ENCODE results near the gene EXOC2.

- TF ChIP-seq CTCF (IDR thresholded peaks at IDR 0.05; ENCODE audit: low read length) (no peak), EZH2 (IDR thresholded peaks at IDR 0.05; ENCODE audit: borderline replicate concordance, low read length) (no peak)
Measured at GRCh38 chr6:467671-468082, 225.3 kb downstream of the EXOC2 start.

Data from OCI-LY1 (cell line).